ENCODE results near the gene DDAH1.

The DDAH1 gene

DNA sequence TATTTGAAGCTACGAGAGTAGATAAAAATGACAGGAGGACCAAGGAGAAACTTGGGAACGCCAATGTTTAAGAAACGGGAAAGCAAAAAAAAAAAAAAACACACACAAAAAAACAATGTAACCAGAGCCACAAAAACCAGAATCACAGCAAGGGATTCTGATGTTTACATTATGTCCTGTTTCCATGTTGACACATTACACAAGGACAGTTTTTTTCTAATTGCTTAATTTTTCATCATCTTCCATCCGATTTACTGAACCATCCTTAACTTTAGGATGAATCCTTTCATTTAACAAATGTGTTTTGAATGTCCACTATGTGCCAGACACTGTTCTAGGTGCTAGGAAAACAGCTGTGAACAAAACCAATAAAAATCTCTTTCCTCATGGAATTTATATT is 187.2 kb downstream of the DDAH1 start:
- peaks cover 37% of the 10 kb centered on the region for H3K4me1 ChIP-seq (ENCODE audit: insufficient read depth, low read length)
- H3K36me3 ChIP-seq (ENCODE audit: insufficient read depth, low read length), result peaks cover 1% of the 10 kb centered on the region
- H3K79me2 ChIP-seq (ENCODE audit: insufficient read depth, low read length), result peaks cover 34% of the 10 kb centered on the region
- no peak for DNase-seq
- peaks cover 3% of the 10 kb centered on the region; the same call in 1 of the 2 replicates for H4K20me1 ChIP-seq (ENCODE audit: insufficient read depth, low read length)
- H3K9me3 ChIP-seq (ENCODE audit: insufficient read depth, low read length, severe bottlenecking), result no peaks in the 10 kb centered on the region
- H3K27ac ChIP-seq (ENCODE audit: low read length), result no peak overlapping the region
- no peak overlapping the region for H3K4me3 ChIP-seq (ENCODE audit: low read depth in 1 of 2, low read length in 2 of 2)
- no peak overlapping the region for H3K4me2 ChIP-seq (ENCODE audit: insufficient read depth, low read length)
- peak overlapping the region; percentile 81 for H2AFZ ChIP-seq (ENCODE audit: low read depth, low read length)
- no peaks in the 10 kb centered on the region for H3K27me3 ChIP-seq (ENCODE audit: insufficient read depth, low read length, poor library complexity)
- no peak for ATAC-seq (ENCODE audit: insufficient read depth, low read depth)
- H3K9ac ChIP-seq (ENCODE audit: low read depth, low read length), result no peak overlapping the region
- TF ChIP-seq EZH2 (IDR thresholded peaks at IDR 0.05; ENCODE audit: borderline replicate concordance, low read depth, low read length, severe bottlenecking), result no peak
- TF ChIP-seq, protein P1, sequence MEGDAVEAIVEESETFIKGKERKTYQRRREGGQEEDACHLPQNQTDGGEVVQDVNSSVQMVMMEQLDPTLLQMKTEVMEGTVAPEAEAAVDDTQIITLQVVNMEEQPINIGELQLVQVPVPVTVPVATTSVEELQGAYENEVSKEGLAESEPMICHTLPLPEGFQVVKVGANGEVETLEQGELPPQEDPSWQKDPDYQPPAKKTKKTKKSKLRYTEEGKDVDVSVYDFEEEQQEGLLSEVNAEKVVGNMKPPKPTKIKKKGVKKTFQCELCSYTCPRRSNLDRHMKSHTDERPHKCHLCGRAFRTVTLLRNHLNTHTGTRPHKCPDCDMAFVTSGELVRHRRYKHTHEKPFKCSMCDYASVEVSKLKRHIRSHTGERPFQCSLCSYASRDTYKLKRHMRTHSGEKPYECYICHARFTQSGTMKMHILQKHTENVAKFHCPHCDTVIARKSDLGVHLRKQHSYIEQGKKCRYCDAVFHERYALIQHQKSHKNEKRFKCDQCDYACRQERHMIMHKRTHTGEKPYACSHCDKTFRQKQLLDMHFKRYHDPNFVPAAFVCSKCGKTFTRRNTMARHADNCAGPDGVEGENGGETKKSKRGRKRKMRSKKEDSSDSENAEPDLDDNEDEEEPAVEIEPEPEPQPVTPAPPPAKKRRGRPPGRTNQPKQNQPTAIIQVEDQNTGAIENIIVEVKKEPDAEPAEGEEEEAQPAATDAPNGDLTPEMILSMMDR (IDR thresholded peaks at IDR 0.05; ENCODE audit: borderline replicate concordance, extremely low read depth, low read length, poor library complexity, severe bottlenecking), result no peak

DNA sequence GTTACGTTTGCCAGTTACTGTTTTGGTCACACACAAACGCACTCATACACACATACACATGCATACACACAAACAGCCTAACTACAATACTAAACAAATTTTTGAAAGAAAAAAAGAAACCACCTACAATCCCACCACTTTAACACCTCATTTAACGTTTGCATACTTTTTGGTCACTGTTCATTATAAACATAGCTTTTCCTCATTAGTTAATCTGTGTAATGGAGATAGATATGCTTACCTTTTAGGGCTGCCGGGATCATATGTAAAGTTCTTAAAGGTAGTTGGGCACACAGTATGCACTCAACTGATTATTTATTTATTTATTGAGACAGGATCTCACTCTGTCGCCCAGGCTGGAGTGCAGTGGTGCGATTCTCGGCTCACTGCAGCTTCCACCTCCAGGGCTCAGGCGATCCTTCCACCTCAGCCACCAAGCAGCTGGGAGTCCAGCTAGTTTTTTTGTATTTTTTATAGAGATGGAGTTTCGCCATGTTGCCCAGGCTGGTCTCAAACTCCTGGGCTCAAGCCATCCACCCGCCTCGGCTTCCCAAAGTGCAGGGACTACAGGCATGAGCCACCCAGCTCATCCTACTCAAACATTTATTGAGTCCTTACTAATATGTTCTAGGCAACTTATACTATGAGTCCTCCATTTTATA is 187.8 kb downstream of the DDAH1 start:
- no peak for DNase-seq
- Histone ChIP-seq H3K79me2 (ENCODE audit: insufficient read depth, low read length) (peaks cover 41% of the 10 kb centered on the region), H3K4me2 (ENCODE audit: insufficient read depth, low read length) (peak overlapping the region; percentile 78), H3K9me3 (ENCODE audit: insufficient read depth, low read length, severe bottlenecking) (no peaks in the 10 kb centered on the region), H2AFZ (ENCODE audit: low read depth, low read length) (peak overlapping the region; percentile 81), H3K36me3 (ENCODE audit: insufficient read depth, low read length) (peaks cover 6% of the 10 kb centered on the region), H3K9ac (ENCODE audit: low read depth, low read length) (peak overlapping the region; percentile 49), H3K4me1 (ENCODE audit: insufficient read depth, low read length) (peaks cover 37% of the 10 kb centered on the region), H4K20me1 (ENCODE audit: insufficient read depth, low read length) (peaks cover 3% of the 10 kb centered on the region; the same call in 1 of the 2 replicates), H3K4me3 (ENCODE audit: low read depth in 1 of 2, low read length in 2 of 2) (peak overlapping the region; percentile 12 to 86; a peak in 3 of 4 replicates), H3K27ac (ENCODE audit: low read length) (peak overlapping the region; percentile 86), H3K27me3 (ENCODE audit: insufficient read depth, low read length, poor library complexity) (no peaks in the 10 kb centered on the region)
- no peak for ATAC-seq (ENCODE audit: insufficient read depth, low read depth)
- TF ChIP-seq EZH2 (IDR thresholded peaks at IDR 0.05; ENCODE audit: borderline replicate concordance, low read depth, low read length, severe bottlenecking), result no peak
- TF ChIP-seq, protein P1 (IDR thresholded peaks at IDR 0.05; ENCODE audit: borderline replicate concordance, extremely low read depth, low read length, poor library complexity, severe bottlenecking), result no peak

DNA sequence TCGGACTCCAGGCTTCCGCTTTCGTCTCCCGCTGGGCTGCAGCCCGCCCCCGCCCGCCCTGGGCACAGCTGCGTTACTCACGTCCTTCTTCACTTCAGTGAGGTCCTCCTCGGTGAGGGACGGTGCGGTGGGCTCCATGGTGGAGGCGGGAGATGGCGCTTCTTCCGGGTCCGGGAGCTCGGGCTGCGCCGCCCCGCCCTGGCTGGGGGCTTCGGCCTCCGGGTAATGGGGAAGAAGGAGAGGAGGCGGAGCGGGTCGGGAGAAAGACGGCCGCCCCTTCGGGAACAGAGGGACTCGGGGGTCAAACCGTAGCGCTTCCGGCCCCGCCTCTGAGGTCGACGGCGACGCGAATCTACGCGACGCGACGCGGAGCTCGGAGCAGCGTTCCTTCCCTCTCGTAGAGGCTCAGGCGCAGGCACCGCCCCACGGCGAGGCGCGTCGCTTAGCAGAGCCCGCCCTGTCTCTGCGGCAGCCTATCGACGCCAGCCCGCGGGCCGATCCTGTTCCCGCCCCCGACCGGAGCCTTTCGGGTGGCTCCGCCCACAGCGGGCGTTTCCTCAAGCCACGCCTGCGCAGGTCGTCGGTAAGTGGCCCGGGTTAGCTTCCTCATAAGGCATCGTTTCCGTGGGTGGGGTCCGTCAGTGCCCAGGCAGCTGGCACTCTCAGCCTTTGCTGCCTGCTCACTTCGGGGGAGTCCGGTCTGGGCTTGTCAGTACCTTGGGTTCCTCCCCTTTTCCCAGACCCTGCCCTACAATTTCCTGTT is 188.6 kb downstream of the DDAH1 start, which contains the start of gene BCL10:
BCL10 (minus strand) TSS at position 418 of the 763 bp plus-strand sequence; CDS start at position 138, 280 bp downstream.
- TF ChIP-seq, protein P1 (IDR thresholded peaks at IDR 0.05; ENCODE audit: borderline replicate concordance, extremely low read depth, low read length, poor library complexity, severe bottlenecking), result no peak
- no peak for TF ChIP-seq EZH2 (IDR thresholded peaks at IDR 0.05; ENCODE audit: borderline replicate concordance, low read depth, low read length, severe bottlenecking)
- Histone ChIP-seq H3K4me1 (ENCODE audit: insufficient read depth, low read length) (peaks cover 37% of the 10 kb centered on the region), H3K36me3 (ENCODE audit: insufficient read depth, low read length) (peaks cover 6% of the 10 kb centered on the region), H3K27me3 (ENCODE audit: insufficient read depth, low read length, poor library complexity) (no peaks in the 10 kb centered on the region), H3K79me2 (ENCODE audit: insufficient read depth, low read length) (peaks cover 48% of the 10 kb centered on the region), H3K4me2 (ENCODE audit: insufficient read depth, low read length) (peak within 1 kb of the TSS; percentile 78), H3K9me3 (ENCODE audit: insufficient read depth, low read length, severe bottlenecking) (no peaks in the 10 kb centered on the region), H3K27ac (ENCODE audit: low read length) (peak within 1 kb of the TSS; percentile 86), H3K9ac (ENCODE audit: low read depth, low read length) (peak within 1 kb of the TSS; percentile 60), H2AFZ (ENCODE audit: low read depth, low read length) (peak within 1 kb of the TSS; percentile 81), H3K4me3 (ENCODE audit: low read depth in 1 of 2, low read length in 2 of 2) (peak within 1 kb of the TSS; percentile 60 to 86), H4K20me1 (ENCODE audit: insufficient read depth, low read length) (peaks cover 3% of the 10 kb centered on the region; the same call in 1 of the 2 replicates)
- DNase-seq (peak; percentile 98), ATAC-seq (ENCODE audit: insufficient read depth, low read depth) (peak; percentile 97)
